Measurements from ENCODE around the gene DDX56. TPM values are rescaled to one million over a fixed set of nuclear protein-coding genes. Genes with fewer than 3 reads are reported as not detected.

Gene DDX56
- total RNA-seq, 1 experiment from 2014 or later, result 120 TPM

GRCh38 chr7:44615793-44616192 is 42.1 kb upstream of the DDX56 start:
- Mint-ChIP-seq H3K4me3 (no peak overlapping the region), H3K36me3 (ENCODE audit: insufficient read depth in 1 of 3, low read depth in 3 of 3) (no peaks in the 10 kb centered on the region; a peak in 1 of 7 replicates), H3K9me3 (no peaks in the 10 kb centered on the region), H3K27ac (no peak overlapping the region; a peak in 1 of 7 replicates), H3K4me1 (peaks cover 9 to 11% of the 10 kb centered on the region in 2 experiments), H3K27me3 (ENCODE audit: low read depth) (no peaks in the 10 kb centered on the region)
- no peaks in the 10 kb centered on the region for H4K20me1 ChIP-seq (ENCODE audit: control insufficient read depth, insufficient read depth, insufficient read length)
- no peaks in the 10 kb centered on the region for H3K9me3 ChIP-seq (ENCODE audit: control insufficient read depth, low read depth, low read length)
- H2AK5ac ChIP-seq (ENCODE audit: insufficient read length, low read length), result no peak overlapping the region
- H3K4ac ChIP-seq (ENCODE audit: low read depth, low read length), result no peak overlapping the region
- H3K9ac ChIP-seq (ENCODE audit: extremely low read depth, insufficient read length, low read length), result no peak overlapping the region
- no peak overlapping the region for H3K27ac ChIP-seq (ENCODE audit: insufficient read length, low read depth, low read length)
- no peak overlapping the region for H3K56ac ChIP-seq (ENCODE audit: insufficient read length, low read depth, low read length)
- H4K91ac ChIP-seq (ENCODE audit: insufficient read length, low read depth, low read length), result no peak overlapping the region
- no peaks in the 10 kb centered on the region for H3K79me1 ChIP-seq (ENCODE audit: insufficient read depth, low read depth, low read length, poor library complexity, severe bottlenecking)
- no peak overlapping the region for H3K23ac ChIP-seq (ENCODE audit: insufficient read length, low read depth, low read length)
- no peak for TF ChIP-seq CTCF (conservative IDR thresholded peaks at IDR 0.05)
- H4K8ac ChIP-seq (replicated peaks; ENCODE audit: insufficient read length, low read depth, low read length), result no peak overlapping the region
- H3K79me2 ChIP-seq (ENCODE audit: insufficient read depth, low read length), result peaks cover 23% of the 10 kb centered on the region; the same call in 1 of the 2 replicates
- no peak overlapping the region for H2BK120ac ChIP-seq (ENCODE audit: low read depth, low read length, poor library complexity, severe bottlenecking)
- DNase-seq, result no peak
- no peak overlapping the region for H3K14ac ChIP-seq (ENCODE audit: insufficient read depth, low read length)
- no peak overlapping the region for H3K18ac ChIP-seq (ENCODE audit: insufficient read length, low read depth, low read length)
- no peaks in the 10 kb centered on the region for H3K23me2 ChIP-seq (ENCODE audit: insufficient read length, low read depth, low read length, poor library complexity, severe bottlenecking)
- H3T11ph ChIP-seq (ENCODE audit: low read length), result no peak overlapping the region
- no peak overlapping the region for H3K4me2 ChIP-seq (ENCODE audit: insufficient read depth, insufficient read length, low read length)
- peaks cover 2% of the 10 kb centered on the region for H3K4me1 ChIP-seq (ENCODE audit: insufficient read depth, low read length)
- H4K5ac ChIP-seq (ENCODE audit: insufficient read length, low read depth, low read length), result no peak overlapping the region
- no peak overlapping the region for H2AFZ ChIP-seq (ENCODE audit: low read length)
- H2BK5ac ChIP-seq (ENCODE audit: insufficient read length, low read length), result no peak overlapping the region
- H2BK12ac ChIP-seq (ENCODE audit: insufficient read length, low read depth, low read length), result no peak overlapping the region
- H2BK15ac ChIP-seq (ENCODE audit: low read depth, low read length), result no peak overlapping the region
- H3K27me3 ChIP-seq (ENCODE audit: insufficient read depth, low read length), result no peaks in the 10 kb centered on the region
- WGBS (ENCODE audit: extremely low coverage, insufficient read length, low lambda C conversion rate), result no CpG with 5 or more reads among the region's 5 CpGs
- H2BK20ac ChIP-seq (ENCODE audit: low read depth, low read length, poor library complexity, severe bottlenecking), result no peak overlapping the region
